IMR-90 (cell line): ENCODE data around the gene MMP26. TPM values are rescaled to one million over a fixed set of nuclear protein-coding genes. Genes with fewer than 3 reads are reported as not detected.

Experiments used
- ATAC-seq: fragments of 200-7000 bp; cut with Tn5 transposase; 2 replicates; pipeline ENCODE4 v1.9.1; 2020; ENCODE audit warnings: low read depth, mild to moderate bottlenecking, moderate library complexity
- BruUV-seq: library from RNA; stranded (reverse); fragments of 400-500 nt; replicated peaks from 2 replicates; lab custom pipeline; 2021; lab: Mats Ljungman, UMichigan
- CTCF ChIA-PET: fragments of 300-600 bp; formaldehyde crosslinking; extraction: SDS; loops from one replicate; lab custom pipeline; 2021; ENCODE audit warnings: antibody characterized with exemption; lab: Yijun Ruan, JAX
- POLR2A ChIA-PET: fragments of 300-600 bp; sonication (Branson Sonifier 250); formaldehyde crosslinking; loops from one replicate; lab custom pipeline; 2022; ENCODE audit warnings: antibody characterized with exemption; ENCODE audit not compliant: unreplicated experiment; lab: Charles Lee
- DNase-seq: peaks from one replicate; pipeline ENCODE4 v3.0.0; 2013
- H2AFZ ChIP-seq: replicated peaks from 2 replicates; pipeline ENCODE3; 2013; ENCODE audit warnings: low read length, mild to moderate bottlenecking; ENCODE audit not compliant: poor library complexity
- H2AK5ac ChIP-seq: 2 replicates; pipeline ENCODE4 v1.6.1; 2013; ENCODE audit warnings: low read depth, low read length, inconsistent platforms
- H2AK9ac ChIP-seq: replicated peaks from 2 replicates; pipeline ENCODE3; 2013; ENCODE audit warnings: mild to moderate bottlenecking, low read depth, low read length, moderate library complexity; ENCODE audit not compliant: poor library complexity
- H2BK120ac ChIP-seq: 2 replicates; pipeline ENCODE4 v1.6.1; 2013; ENCODE audit warnings: low read depth, low read length, inconsistent platforms
- H2BK15ac ChIP-seq: 3 replicates; pipeline ENCODE4 v1.6.1; 2013; ENCODE audit warnings: low read depth, low read length, inconsistent platforms
- H2BK20ac ChIP-seq: 2 replicates; pipeline ENCODE4 v1.6.1; 2013; ENCODE audit warnings: low read depth, mild to moderate bottlenecking, inconsistent platforms, low read length, moderate library complexity
- H2BK5ac ChIP-seq: 2 replicates; pipeline ENCODE4 v1.6.1; 2013; ENCODE audit warnings: mild to moderate bottlenecking, low read depth, low read length, inconsistent platforms; ENCODE audit not compliant: poor library complexity, severe bottlenecking
- H3K14ac ChIP-seq: replicated peaks from 2 replicates; pipeline ENCODE4 v1.6.1; 2013; ENCODE audit warnings: low read depth, low read length, inconsistent platforms
- H3K18ac ChIP-seq: 2 replicates; pipeline ENCODE4 v1.6.1; 2013; ENCODE audit warnings: low read depth, low read length, control low read depth
- H3K23ac ChIP-seq: 2 replicates; pipeline ENCODE4 v1.6.1; 2013; ENCODE audit warnings: low read depth, low read length, inconsistent platforms
- H3K27ac ChIP-seq: 2 replicates; pipeline ENCODE4 v1.5.1; 2013; ENCODE audit warnings: mild to moderate bottlenecking, control low read depth, low read length; ENCODE audit not compliant: insufficient read depth
- H3K27me3 ChIP-seq: 2 replicates; pipeline ENCODE4 v1.6.1; 2013; ENCODE audit warnings: low read length; ENCODE audit not compliant: control insufficient read depth, insufficient read depth
- H3K36me3 ChIP-seq: 2 replicates; pipeline ENCODE4 v1.6.1; 2013; ENCODE audit warnings: low read length, mixed read lengths; ENCODE audit not compliant: control insufficient read depth, insufficient read depth
- H3K4ac ChIP-seq: 2 replicates; pipeline ENCODE4 v1.6.1; 2013; ENCODE audit warnings: low read depth, low read length, inconsistent platforms
- H3K4me1 ChIP-seq: 2 replicates; pipeline ENCODE4 v1.6.1; 2013; ENCODE audit warnings: low read length, mixed read lengths; ENCODE audit not compliant: control insufficient read depth, insufficient read depth
- H3K4me2 ChIP-seq: 2 replicates; pipeline ENCODE4 v1.6.1; 2013; ENCODE audit warnings: low read depth, mild to moderate bottlenecking, control low read depth, low read length, moderate library complexity
- H3K4me3 ChIP-seq: 2 replicates; pipeline ENCODE4 v1.5.1; 2013; ENCODE audit warnings: low read depth, mild to moderate bottlenecking, control low read depth, low read length, moderate library complexity; ENCODE audit not compliant: insufficient read depth
- H3K56ac ChIP-seq: 2 replicates; pipeline ENCODE4 v1.6.1; 2013; ENCODE audit warnings: low read length, inconsistent platforms; ENCODE audit not compliant: insufficient read depth; ENCODE audit errors: extremely low read depth
- H3K79me1 ChIP-seq, 2 experiments: 2 replicates each; pipeline ENCODE4 v1.6.1; 2013; ENCODE audit warnings: low read length in 2 of 2, inconsistent platforms in 1 of 2, low read depth in 1 of 2
- H3K9ac ChIP-seq: 2 replicates; pipeline ENCODE4 v1.6.1; 2013; ENCODE audit warnings: low read depth, low read length, control low read depth
- H3K9me1 ChIP-seq: 2 replicates; pipeline ENCODE4 v1.6.1; 2013; ENCODE audit warnings: low read length, inconsistent platforms; ENCODE audit not compliant: insufficient read depth
- H3K9me3 ChIP-seq: 2 replicates; pipeline ENCODE4 v1.6.1; 2013; ENCODE audit warnings: low read length; ENCODE audit not compliant: control insufficient read depth, insufficient read depth
- H4K20me1 ChIP-seq: 2 replicates; pipeline ENCODE4 v1.6.1; 2013; ENCODE audit warnings: low read length, inconsistent platforms; ENCODE audit not compliant: insufficient read depth
- H4K5ac ChIP-seq: 2 replicates; pipeline ENCODE4 v1.6.1; 2013; ENCODE audit warnings: mild to moderate bottlenecking, low read depth, low read length, control low read depth
- H4K8ac ChIP-seq, 2 experiments: 2 replicates each; pipeline ENCODE4 v1.6.1; 2013; ENCODE audit warnings: low read depth in 2 of 2, low read length in 2 of 2, control low read depth in 1 of 2, inconsistent platforms in 1 of 2
- H4K91ac ChIP-seq: 2 replicates; pipeline ENCODE4 v1.6.1; 2013; ENCODE audit warnings: low read depth, low read length, inconsistent platforms; ENCODE audit not compliant: insufficient read depth
- BHLHE40 ChIP-seq: fragments of 150-350 bp; IDR thresholded peaks from 2 replicates; pipeline ENCODE4 v1.6.1; 2016; ENCODE audit warnings: mild to moderate bottlenecking, low read depth, low read length
- CHD1 ChIP-seq: IDR thresholded peaks from 2 replicates; pipeline ENCODE4 v1.6.1; 2012; ENCODE audit warnings: low read depth, low read length, improper control_type of control experiment
- ELK1 ChIP-seq: fragments of 150-350 bp; IDR thresholded peaks from 2 replicates; pipeline ENCODE4 v1.6.1; 2016; ENCODE audit warnings: low read depth, mild to moderate bottlenecking, low read length, moderate library complexity, borderline replicate concordance
- FOS ChIP-seq: fragments of 150-350 bp; IDR thresholded peaks from 2 replicates; pipeline ENCODE4 v1.6.1; 2016; ENCODE audit warnings: low read depth, low read length
- MAFK ChIP-seq: IDR thresholded peaks from 2 replicates; pipeline ENCODE4 v1.6.1; 2012; ENCODE audit warnings: low read depth, low read length, improper control_type of control experiment
- MAZ ChIP-seq: IDR thresholded peaks from 2 replicates; pipeline ENCODE4 v1.6.1; 2012; ENCODE audit warnings: low read depth, mild to moderate bottlenecking, low read length, improper control_type of control experiment, moderate library complexity, borderline replicate concordance
- RFX5 ChIP-seq: IDR thresholded peaks from 2 replicates; pipeline ENCODE4 v1.8.0; 2012; ENCODE audit warnings: low read depth, mild to moderate bottlenecking, low read length, moderate library complexity
- WGBS, 2 experiments: methylation state at CpG; one replicate each; pipeline versions ENCODE4 v1.1.5 to v1.1.7; 2013; ENCODE audit warnings: missing lambda C conversion rate in 2 of 2; ENCODE audit not compliant: insufficient read length in 1 of 2; ENCODE audit errors: extremely low coverage in 2 of 2; 5-methylcytosine and 5-hydroxymethylcytosine counted together
- dilution Hi-C: fragments of 300-500 bp; cut with HindIII; formaldehyde crosslinking; loops from one replicate; pipeline ENCODE4 v1.14.3; 2018; ENCODE audit warnings: low sequenced_read_pairs; ENCODE audit not compliant: unreplicated experiment
- in situ Hi-C: fragments of 300-500 bp; cut with MboI; formaldehyde crosslinking; loops from 3 replicates; pipeline ENCODE4 v1.14.3; 2019; ENCODE audit warnings: low sequenced_read_pairs, inconsistent platforms, mixed read lengths
- intact Hi-C: fragments of 100-400 bp; cut with micrococcal nuclease; formaldehyde crosslinking; loops from 2 replicates; pipeline ENCODE4 v1.10.0; 2022
- polyA plus RNA-seq, 3 experiments: library from polyadenylated mRNA; depleted of rRNA; stranded (reverse); fragments of >200 nt; gene quantifications; 2 replicates each; pipeline ENCODE4 v1.2.3, GENCODE V29; 2012; ENCODE audit warnings: low replicate concordance in 1 of 3
- total RNA-seq: library from RNA; depleted of rRNA; stranded (reverse); fragments of >200 nt; gene quantifications from 2 replicates; pipeline ENCODE4 v1.2.3, GENCODE V29; 2012; rRNA removed

Gene MMP26
- total and polyA plus RNA-seq, 2 of the 4 experiments (the other 2 are of a cell fraction), result not detected

- H3K23ac ChIP-seq, result no peak overlapping the region
- H2BK20ac ChIP-seq, result no peak overlapping the region
- H4K8ac ChIP-seq, result no peak overlapping the region
- H3K4me2 ChIP-seq, result no peak overlapping the region
- no peak overlapping the region for H3K14ac ChIP-seq
- H4K5ac ChIP-seq, result no peak overlapping the region
- intact Hi-C loops (no loop called here), in situ Hi-C loops (no loop called here), dilution Hi-C loops (no loop called here)
- no peaks in the 10 kb centered on the region for H3K27me3 ChIP-seq
- H2BK15ac ChIP-seq, result no peak overlapping the region
- BruUV-seq, result no TSS peak
- ChIA-PET POLR2A (no interaction called here), CTCF (no interaction called here)
- H4K91ac ChIP-seq, result no peak overlapping the region
- no peaks in the 10 kb centered on the region for H3K36me3 ChIP-seq
- DNase-seq (no peak), ATAC-seq (no peak)
- H2AK9ac ChIP-seq, result no peak overlapping the region
- H2BK120ac ChIP-seq, result no peak overlapping the region
- H3K18ac ChIP-seq, result no peak overlapping the region
- H3K9me3 ChIP-seq, result no peaks in the 10 kb centered on the region
- no CpG with 5 or more reads among the region's 1 CpG for WGBS, 2 experiments
- no peak overlapping the region for H2AFZ ChIP-seq
- H3K9me1 ChIP-seq, result no peaks in the 10 kb centered on the region
- H3K79me1 ChIP-seq, result no peaks in the 10 kb centered on the region
- no peak overlapping the region for H2AK5ac ChIP-seq
- TF ChIP-seq MAFK, result no peak
- TF ChIP-seq MAZ, result no peak
- no peak for TF ChIP-seq FOS
- TF ChIP-seq RFX5, result no peak
- no peak for TF ChIP-seq CHD1
- no peak for TF ChIP-seq BHLHE40
- no peak for TF ChIP-seq ELK1
- H4K20me1 ChIP-seq, result no peaks in the 10 kb centered on the region
- no peak overlapping the region for H3K4ac ChIP-seq
- H2BK5ac ChIP-seq, result no peak overlapping the region
- H3K9ac ChIP-seq, result no peak overlapping the region
- H3K4me3 ChIP-seq, result no peak overlapping the region
- H3K56ac ChIP-seq, result no peak overlapping the region
- no peak overlapping the region for H3K27ac ChIP-seq
- no peaks in the 10 kb centered on the region for H3K4me1 ChIP-seq
Observed at GRCh38 chr11:4751201-4751600, 46.6 kb downstream of the MMP26 start.

Other genes starting within 250 kb of the MMP26 start
- gene OR52K1, start 222.1 kb upstream of the MMP26 start, total RNA-seq, result not detected in 2 replicates
- gene OR52K1, start 222.1 kb upstream of the MMP26 start, polyA plus RNA-seq (2012; rRNA removed), result not detected in 2 replicates
- gene OR52M1, start 159.6 kb upstream of the MMP26 start, total RNA-seq, result not detected in 2 replicates
- gene OR52M1, start 159.6 kb upstream of the MMP26 start, polyA plus RNA-seq (2012; rRNA removed), result not detected in 2 replicates
- not detected in 2 replicates for gene OR52I2, start 123.0 kb upstream of the MMP26 start, total RNA-seq
- not detected in 2 replicates for gene OR52I2, start 123.0 kb upstream of the MMP26 start, polyA plus RNA-seq (2012; rRNA removed)
- gene OR52I1, start 110.7 kb upstream of the MMP26 start, total RNA-seq, result not detected in 2 replicates
- not detected in 2 replicates for gene OR52I1, start 110.7 kb upstream of the MMP26 start, polyA plus RNA-seq (2012; rRNA removed)
- 8.1 and 8.4 TPM in 2 replicates for gene TRIM68, start 96.6 kb upstream of the MMP26 start, total RNA-seq
- 6.5 and 8.1 TPM in 2 replicates for gene TRIM68, start 96.6 kb upstream of the MMP26 start, polyA plus RNA-seq (2012; rRNA removed)
- not detected in 2 replicates for gene OR51D1, start 67.3 kb upstream of the MMP26 start, total RNA-seq
- gene OR51D1, start 67.3 kb upstream of the MMP26 start, polyA plus RNA-seq (2012; rRNA removed), result not detected in 2 replicates
- gene OR51E1, start 60.8 kb upstream of the MMP26 start, total RNA-seq, result not detected in 2 replicates
- 0.02 TPM in 1 of 2 replicates, not detected in the other for gene OR51E1, start 60.8 kb upstream of the MMP26 start, polyA plus RNA-seq (2012; rRNA removed)
- 0.56 and 0.72 TPM in 2 replicates for gene OR51E2, start 6.9 kb upstream of the MMP26 start, total RNA-seq
- gene OR51E2, start 6.9 kb upstream of the MMP26 start, polyA plus RNA-seq (2012; rRNA removed), result 0.83 and 1.3 TPM in 2 replicates
- not detected in 2 replicates for gene OR51F1, start 65.2 kb downstream of the MMP26 start, total RNA-seq
- gene OR51F1, start 65.2 kb downstream of the MMP26 start, polyA plus RNA-seq (2012; rRNA removed), result not detected in 2 replicates
- not detected in 2 replicates for gene OR52R1, start 99.6 kb downstream of the MMP26 start, total RNA-seq
- gene OR52R1, start 99.6 kb downstream of the MMP26 start, polyA plus RNA-seq (2012; rRNA removed), result not detected in 2 replicates
- under 0.01 and 0.18 TPM in 2 replicates for gene OR51F2, start 116.5 kb downstream of the MMP26 start, total RNA-seq
- gene OR51F2, start 116.5 kb downstream of the MMP26 start, polyA plus RNA-seq (2012; rRNA removed), result not detected in 2 replicates
- not detected in 2 replicates for gene OR51S1, start 144.4 kb downstream of the MMP26 start, total RNA-seq
- gene OR51S1, start 144.4 kb downstream of the MMP26 start, polyA plus RNA-seq (2012; rRNA removed), result not detected in 2 replicates
- not detected in 2 replicates for gene OR51T1, start 177.1 kb downstream of the MMP26 start, total RNA-seq
- not detected in 2 replicates for gene OR51T1, start 177.1 kb downstream of the MMP26 start, polyA plus RNA-seq (2012; rRNA removed)
- gene OR51A7, start 199.0 kb downstream of the MMP26 start, total RNA-seq, result not detected in 2 replicates
- not detected in 2 replicates for gene OR51A7, start 199.0 kb downstream of the MMP26 start, polyA plus RNA-seq (2012; rRNA removed)
- gene OR51G2, start 214.6 kb downstream of the MMP26 start, total RNA-seq, result not detected in 2 replicates
- not detected in 2 replicates for gene OR51G2, start 214.6 kb downstream of the MMP26 start, polyA plus RNA-seq (2012; rRNA removed)
- gene OR51G1, start 219.6 kb downstream of the MMP26 start, total RNA-seq, result not detected in 2 replicates
- not detected in 2 replicates for gene OR51G1, start 219.6 kb downstream of the MMP26 start, polyA plus RNA-seq (2012; rRNA removed)
- gene OR51A4, start 242.8 kb downstream of the MMP26 start, total RNA-seq, result not detected in 2 replicates
- not detected in 2 replicates for gene OR51A4, start 242.8 kb downstream of the MMP26 start, polyA plus RNA-seq (2012; rRNA removed)